ENCODE results near the gene HACD3. TPM values are rescaled to one million over a fixed set of nuclear protein-coding genes. Genes with fewer than 3 reads are reported as not detected.

HACD3 gene
- total and polyA plus RNA-seq, 2 of the 4 experiments (the other 2 are of a cell fraction): 60.9 to 131 TPM

DNA sequence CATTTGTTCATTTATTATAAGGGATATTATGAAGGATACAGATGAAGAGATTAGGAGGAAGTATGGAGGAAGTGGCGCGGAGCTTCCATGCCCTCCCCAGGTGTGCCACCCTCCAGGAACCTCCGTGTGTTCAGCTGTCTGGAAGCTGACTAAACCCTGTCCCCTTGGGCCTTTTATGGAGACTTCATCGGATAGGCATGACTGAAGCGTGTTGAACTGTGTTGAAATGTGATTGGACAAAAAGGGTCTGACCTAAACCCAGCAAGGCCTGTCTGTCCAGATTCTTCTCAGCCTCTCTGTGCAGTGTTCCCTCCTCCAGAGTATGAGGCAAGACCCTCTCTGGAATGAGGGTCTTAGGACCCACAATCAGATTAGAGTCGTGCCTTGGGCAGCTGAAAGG, 31.7 kb downstream of the HACD3 start:
- peaks cover 35% of the 10 kb centered on the region for H3K36me3 ChIP-seq (ENCODE audit: control insufficient read depth, insufficient read depth, low read length)
- no peak overlapping the region for H3K4me2 ChIP-seq (ENCODE audit: low read depth, low read length)
- no peaks in the 10 kb centered on the region for H3K9me1 ChIP-seq (ENCODE audit: insufficient read depth, low read length)
- H2AFZ ChIP-seq (replicated peaks; ENCODE audit: low read length, poor library complexity): no peak overlapping the region
- intact Hi-C loops (cut with micrococcal nuclease): no loop called here
- no peak overlapping the region for H3K9ac ChIP-seq (ENCODE audit: low read depth, low read length)
- H4K91ac ChIP-seq (ENCODE audit: insufficient read depth, low read depth, low read length): no peak overlapping the region
- H3K9me3 ChIP-seq (ENCODE audit: control insufficient read depth, insufficient read depth, low read length): no peaks in the 10 kb centered on the region
- peaks cover 14 to 28% of the 10 kb centered on the region in 2 experiments; a peak in 2 of 4 replicates for H3K79me1 ChIP-seq (ENCODE audit: low read depth in 1 of 2, low read length in 2 of 2)
- H3K4me3 ChIP-seq (ENCODE audit: insufficient read depth, low read depth, low read length): no peak overlapping the region
- in situ Hi-C loops (cut with MboI; ENCODE audit: low sequenced_read_pairs): no loop called here
- H2BK5ac ChIP-seq (ENCODE audit: low read depth, low read length, poor library complexity, severe bottlenecking): no peak overlapping the region
- H3K4me1 ChIP-seq (ENCODE audit: control insufficient read depth, insufficient read depth, low read length): peaks cover 4% of the 10 kb centered on the region
- H2BK120ac ChIP-seq (ENCODE audit: low read depth, low read length): no peak overlapping the region
- no TSS peak for BruUV-seq (replicated peaks)
- H2BK15ac ChIP-seq (ENCODE audit: low read depth, low read length): no peak overlapping the region
- H2AK9ac ChIP-seq (replicated peaks; ENCODE audit: low read depth, low read length, poor library complexity): no peak overlapping the region
- TF ChIP-seq SMC3 (IDR thresholded peaks at IDR 0.05; ENCODE audit: low read depth, low read length) (no peak), MAZ (IDR thresholded peaks at IDR 0.05; ENCODE audit: borderline replicate concordance, low read depth, low read length) (no peak), MXI1 (IDR thresholded peaks at IDR 0.05; ENCODE audit: borderline replicate concordance, low read depth, low read length) (no peak), RFX5 (IDR thresholded peaks at IDR 0.05; ENCODE audit: low read depth, low read length) (no peak), FOS (IDR thresholded peaks at IDR 0.05; ENCODE audit: low read depth, low read length) (no peak), BHLHE40 (IDR thresholded peaks at IDR 0.05; ENCODE audit: low read depth, low read length) (no peak), NFE2L2 (IDR thresholded peaks at IDR 0.05; ENCODE audit: low read depth, low read length) (no peak), CHD1 (IDR thresholded peaks at IDR 0.05; ENCODE audit: low read depth, low read length) (no peak), RAD21 (IDR thresholded peaks at IDR 0.05; ENCODE audit: low read length) (no peak), POLR2A (IDR thresholded peaks at IDR 0.05; ENCODE audit: low read depth, low read length) (no peak), MAFK (IDR thresholded peaks at IDR 0.05; ENCODE audit: low read depth, low read length) (no peak), CEBPB (IDR thresholded peaks at IDR 0.05; ENCODE audit: low read depth, low read length) (no peak), RCOR1 (IDR thresholded peaks at IDR 0.05; ENCODE audit: insufficient replicate concordance, low read length) (no peak)
- TF ChIP-seq, protein P1, sequence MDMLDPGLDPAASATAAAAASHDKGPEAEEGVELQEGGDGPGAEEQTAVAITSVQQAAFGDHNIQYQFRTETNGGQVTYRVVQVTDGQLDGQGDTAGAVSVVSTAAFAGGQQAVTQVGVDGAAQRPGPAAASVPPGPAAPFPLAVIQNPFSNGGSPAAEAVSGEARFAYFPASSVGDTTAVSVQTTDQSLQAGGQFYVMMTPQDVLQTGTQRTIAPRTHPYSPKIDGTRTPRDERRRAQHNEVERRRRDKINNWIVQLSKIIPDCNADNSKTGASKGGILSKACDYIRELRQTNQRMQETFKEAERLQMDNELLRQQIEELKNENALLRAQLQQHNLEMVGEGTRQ (IDR thresholded peaks at IDR 0.05; ENCODE audit: low read depth, low read length): no peak
- TF ChIP-seq, protein P2, sequence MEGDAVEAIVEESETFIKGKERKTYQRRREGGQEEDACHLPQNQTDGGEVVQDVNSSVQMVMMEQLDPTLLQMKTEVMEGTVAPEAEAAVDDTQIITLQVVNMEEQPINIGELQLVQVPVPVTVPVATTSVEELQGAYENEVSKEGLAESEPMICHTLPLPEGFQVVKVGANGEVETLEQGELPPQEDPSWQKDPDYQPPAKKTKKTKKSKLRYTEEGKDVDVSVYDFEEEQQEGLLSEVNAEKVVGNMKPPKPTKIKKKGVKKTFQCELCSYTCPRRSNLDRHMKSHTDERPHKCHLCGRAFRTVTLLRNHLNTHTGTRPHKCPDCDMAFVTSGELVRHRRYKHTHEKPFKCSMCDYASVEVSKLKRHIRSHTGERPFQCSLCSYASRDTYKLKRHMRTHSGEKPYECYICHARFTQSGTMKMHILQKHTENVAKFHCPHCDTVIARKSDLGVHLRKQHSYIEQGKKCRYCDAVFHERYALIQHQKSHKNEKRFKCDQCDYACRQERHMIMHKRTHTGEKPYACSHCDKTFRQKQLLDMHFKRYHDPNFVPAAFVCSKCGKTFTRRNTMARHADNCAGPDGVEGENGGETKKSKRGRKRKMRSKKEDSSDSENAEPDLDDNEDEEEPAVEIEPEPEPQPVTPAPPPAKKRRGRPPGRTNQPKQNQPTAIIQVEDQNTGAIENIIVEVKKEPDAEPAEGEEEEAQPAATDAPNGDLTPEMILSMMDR (conservative IDR thresholded peaks at IDR 0.05; ENCODE audit: low read depth, low read length): no peak
- TF ChIP-seq, protein P3, sequence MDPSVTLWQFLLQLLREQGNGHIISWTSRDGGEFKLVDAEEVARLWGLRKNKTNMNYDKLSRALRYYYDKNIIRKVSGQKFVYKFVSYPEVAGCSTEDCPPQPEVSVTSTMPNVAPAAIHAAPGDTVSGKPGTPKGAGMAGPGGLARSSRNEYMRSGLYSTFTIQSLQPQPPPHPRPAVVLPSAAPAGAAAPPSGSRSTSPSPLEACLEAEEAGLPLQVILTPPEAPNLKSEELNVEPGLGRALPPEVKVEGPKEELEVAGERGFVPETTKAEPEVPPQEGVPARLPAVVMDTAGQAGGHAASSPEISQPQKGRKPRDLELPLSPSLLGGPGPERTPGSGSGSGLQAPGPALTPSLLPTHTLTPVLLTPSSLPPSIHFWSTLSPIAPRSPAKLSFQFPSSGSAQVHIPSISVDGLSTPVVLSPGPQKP (IDR thresholded peaks at IDR 0.05; ENCODE audit: borderline replicate concordance, low read depth, low read length): no peak
- H2AK5ac ChIP-seq (ENCODE audit: low read depth, low read length): no peak overlapping the region
- ChIA-PET POLR2A (ENCODE audit: unreplicated experiment) (no interaction called here), CTCF (interaction anchor here (1.0 kb wide), 1 partner anchor 34 kb away, joined by 3 read pairs; no protein-coding TSS in a partner anchor)
- H3K4ac ChIP-seq (ENCODE audit: low read depth, low read length): no peak overlapping the region
- DNase-seq: no peak
- H3K23ac ChIP-seq (ENCODE audit: low read depth, low read length): no peak overlapping the region
- no peaks in the 10 kb centered on the region for H3K27me3 ChIP-seq (ENCODE audit: control insufficient read depth, insufficient read depth, low read length)
- WGBS, 2 experiments (ENCODE audit: extremely low coverage in 2 of 2, insufficient read length in 1 of 2): no CpG with 5 or more reads among the region's 6 CpGs
- ATAC-seq (ENCODE audit: low read depth): no peak
- H3K27ac ChIP-seq (ENCODE audit: insufficient read depth, low read length): no peak overlapping the region
- peaks cover 5% of the 10 kb centered on the region; the same call in 1 of the 2 replicates for H4K20me1 ChIP-seq (ENCODE audit: insufficient read depth, low read length)
- no peak overlapping the region for H4K8ac ChIP-seq (ENCODE audit: low read depth in 2 of 2, low read length in 2 of 2)
- H3K14ac ChIP-seq (replicated peaks; ENCODE audit: low read depth, low read length): no peak overlapping the region
- H4K5ac ChIP-seq (ENCODE audit: low read depth, low read length): no peak overlapping the region
- dilution Hi-C loops (cut with HindIII; ENCODE audit: low sequenced_read_pairs, unreplicated experiment): no loop called here
- no peak overlapping the region for H3K56ac ChIP-seq (ENCODE audit: extremely low read depth, insufficient read depth, low read length)
- H3K18ac ChIP-seq (ENCODE audit: low read depth, low read length): no peak overlapping the region
- H2BK20ac ChIP-seq (ENCODE audit: low read depth, low read length): no peak overlapping the region

Measured in IMR-90 (cell line).